ENCODE data around the gene CDH23.

The CDH23 gene

DNA sequence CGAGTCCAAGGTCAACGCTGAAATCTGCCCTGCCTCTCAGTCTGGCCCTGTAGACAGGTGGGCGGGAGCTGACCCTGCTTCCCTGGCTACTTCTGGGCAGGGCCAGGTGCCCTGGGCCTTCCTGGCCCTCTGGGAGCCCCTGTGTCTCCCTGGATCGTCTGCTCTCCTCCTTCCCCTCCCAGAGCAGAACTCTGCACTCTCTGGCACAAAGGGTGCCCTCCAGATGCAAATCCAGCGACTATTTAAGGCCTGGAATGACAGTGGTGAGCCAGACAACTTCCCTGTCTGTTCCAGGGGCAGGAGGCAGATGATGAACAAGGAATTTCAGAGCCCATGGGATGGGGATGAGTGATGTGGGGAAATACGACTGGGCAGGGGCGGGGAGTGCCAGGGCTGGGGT is 259.5 kb downstream of the CDH23 start:
- WGBS (ENCODE audit: extremely low coverage, insufficient coverage, insufficient read length), result no CpG with 5 or more reads among the region's 7 CpGs
- no peak overlapping the region for H3K4me3 ChIP-seq (ENCODE audit: low read depth, low read length)

DNA sequence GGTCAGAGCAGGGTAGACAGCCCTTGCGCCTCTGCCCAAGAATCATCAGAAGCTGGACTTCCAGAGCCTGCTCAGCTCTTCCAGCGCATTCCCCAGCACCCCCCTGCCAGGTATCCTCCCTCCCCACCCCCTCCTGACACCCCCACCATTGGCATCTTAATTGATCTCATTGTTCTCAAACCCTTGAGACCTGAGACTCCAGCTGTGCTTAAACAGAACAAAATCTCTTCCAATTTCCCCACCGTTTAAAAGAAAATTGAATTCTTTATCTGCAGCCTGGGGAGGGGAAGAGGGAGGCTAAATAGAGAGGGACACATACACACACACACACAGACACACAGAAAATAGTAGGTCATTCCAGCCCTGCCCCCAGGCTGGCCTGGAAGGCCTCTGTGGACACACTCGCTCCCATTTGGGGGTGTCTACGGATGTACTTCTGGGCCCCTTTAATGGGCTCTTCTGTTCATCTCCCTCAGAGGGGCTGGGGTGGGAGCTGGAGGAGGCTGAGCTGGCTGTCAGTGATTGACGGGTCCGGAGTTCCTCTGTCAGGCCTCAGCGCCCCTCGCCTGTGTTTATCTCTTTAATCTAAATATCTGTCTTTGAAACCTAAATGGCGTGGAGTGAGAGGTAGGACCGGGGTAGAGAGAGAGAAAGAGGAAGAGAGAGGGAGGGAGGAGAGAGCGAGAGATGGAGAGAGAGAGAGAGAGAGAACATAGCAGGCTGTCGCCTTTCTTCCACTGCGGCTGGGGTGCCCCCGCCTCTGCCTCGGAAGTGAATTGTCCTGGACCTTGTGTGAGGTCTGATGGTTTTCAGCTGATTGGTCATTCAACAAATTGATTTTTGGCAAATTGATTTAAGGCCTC is 261.1 kb downstream of the CDH23 start:
- DNase-seq, result no peak
- no peak overlapping the region for H4K8ac ChIP-seq (ENCODE audit: low read depth, low read length)
- no peak overlapping the region for H4K12ac ChIP-seq (ENCODE audit: low read depth, low read length)
- H3K27ac ChIP-seq (ENCODE audit: low read depth, low read length), result no peak overlapping the region
- H2BK120ac ChIP-seq (ENCODE audit: insufficient read depth, low read length, poor library complexity), result no peak overlapping the region
- H3K36me3 ChIP-seq (ENCODE audit: control insufficient read depth in 1 of 2, insufficient read depth in 2 of 2, low read length in 2 of 2), result no peaks in the 10 kb centered on the region
- H3K14ac ChIP-seq (ENCODE audit: low read length), result no peak overlapping the region
- no peak overlapping the region for H2AK5ac ChIP-seq (ENCODE audit: low read length)
- WGBS (ENCODE audit: extremely low coverage, insufficient coverage, insufficient read length), result no CpG with 5 or more reads among the region's 16 CpGs
- H4K91ac ChIP-seq (ENCODE audit: low read depth, low read length), result no peak overlapping the region
- H3K23ac ChIP-seq (ENCODE audit: low read length), result no peak overlapping the region
- H3K9ac ChIP-seq (ENCODE audit: low read length), result no peak overlapping the region
- no peak overlapping the region for H2AFZ ChIP-seq (ENCODE audit: insufficient read depth, low read length, poor library complexity)
- no peak overlapping the region for H3K4ac ChIP-seq (ENCODE audit: low read depth, low read length)
- peaks cover 4% of the 10 kb centered on the region for H3K27me3 ChIP-seq (ENCODE audit: insufficient read depth, low read length)
- no peaks in the 10 kb centered on the region for H3K79me1 ChIP-seq (ENCODE audit: low read length)
- no peaks in the 10 kb centered on the region for H3K79me2 ChIP-seq (ENCODE audit: control insufficient read depth, insufficient read depth, low read length, poor library complexity)
- H3K9me3 ChIP-seq (ENCODE audit: insufficient read depth, low read depth, low read length), result peaks cover 1% of the 10 kb centered on the region
- H3K4me3 ChIP-seq (ENCODE audit: low read depth, low read length), result no peak overlapping the region
- H3K4me1 ChIP-seq (ENCODE audit: control insufficient read depth in 1 of 2, insufficient read depth in 2 of 2, low read length in 2 of 2), result peaks cover 3% of the 10 kb centered on the region in 2 experiments
- no peak overlapping the region for H2BK5ac ChIP-seq (ENCODE audit: low read depth, low read length, poor library complexity)
- H2BK12ac ChIP-seq (ENCODE audit: low read length), result no peak overlapping the region
- no peak overlapping the region for H3K4me2 ChIP-seq (ENCODE audit: low read length)
- no peak overlapping the region for H3K18ac ChIP-seq (ENCODE audit: low read length)

More for the DNA sequence above, 259.5 kb downstream of the CDH23 start:
- Histone ChIP-seq H3K4me1 (ENCODE audit: control insufficient read depth in 1 of 2, insufficient read depth in 2 of 2, low read length in 2 of 2) (peaks cover 3% of the 10 kb centered on the region in 2 experiments), H3K27me3 (ENCODE audit: insufficient read depth, low read length) (peaks cover 4% of the 10 kb centered on the region), H3K14ac (ENCODE audit: low read length) (no peak overlapping the region), H2AFZ (ENCODE audit: insufficient read depth, low read length, poor library complexity) (no peak overlapping the region), H3K36me3 (ENCODE audit: control insufficient read depth in 1 of 2, insufficient read depth in 2 of 2, low read length in 2 of 2) (no peaks in the 10 kb centered on the region), H4K12ac (ENCODE audit: low read depth, low read length) (no peak overlapping the region), H3K79me2 (ENCODE audit: control insufficient read depth, insufficient read depth, low read length, poor library complexity) (no peaks in the 10 kb centered on the region), H3K9me3 (ENCODE audit: insufficient read depth, low read depth, low read length) (no peaks in the 10 kb centered on the region), H3K9ac (ENCODE audit: low read length) (no peak overlapping the region), H2BK120ac (ENCODE audit: insufficient read depth, low read length, poor library complexity) (no peak overlapping the region), H2BK12ac (ENCODE audit: low read length) (no peak overlapping the region), H3K79me1 (ENCODE audit: low read length) (no peaks in the 10 kb centered on the region), H3K4ac (ENCODE audit: low read depth, low read length) (no peak overlapping the region), H3K18ac (ENCODE audit: low read length) (no peak overlapping the region), H2BK5ac (ENCODE audit: low read depth, low read length, poor library complexity) (no peak overlapping the region), H4K91ac (ENCODE audit: low read depth, low read length) (no peak overlapping the region), H3K27ac (ENCODE audit: low read depth, low read length) (no peak overlapping the region), H3K23ac (ENCODE audit: low read length) (no peak overlapping the region), H3K4me2 (ENCODE audit: low read length) (no peak overlapping the region), H2AK5ac (ENCODE audit: low read length) (no peak overlapping the region), H4K8ac (ENCODE audit: low read depth, low read length) (no peak overlapping the region)
- no peak for DNase-seq

DNA sequence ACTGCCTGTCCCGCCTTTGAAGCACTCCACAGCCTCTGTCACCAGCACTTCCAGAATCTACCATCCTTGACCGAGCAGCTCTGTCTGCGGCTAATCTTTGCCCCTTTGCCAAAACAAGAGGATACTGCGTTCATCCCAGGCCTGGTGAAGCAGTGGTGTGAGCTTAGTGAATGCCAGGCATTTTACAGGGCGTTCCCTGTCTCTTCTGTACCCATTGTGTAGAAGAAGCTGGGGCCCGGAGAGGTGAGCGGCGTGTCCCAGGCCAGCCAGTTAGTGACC is 261.7 kb downstream of the CDH23 start:
- no peak overlapping the region for H2BK12ac ChIP-seq (ENCODE audit: low read length)
- H2AFZ ChIP-seq (ENCODE audit: insufficient read depth, low read length, poor library complexity), result no peak overlapping the region
- DNase-seq, result no peak
- peaks cover 4% of the 10 kb centered on the region for H3K27me3 ChIP-seq (ENCODE audit: insufficient read depth, low read length)
- H2AK5ac ChIP-seq (ENCODE audit: low read length), result no peak overlapping the region
- no peak overlapping the region for H3K18ac ChIP-seq (ENCODE audit: low read length)
- no peak overlapping the region for H3K4me2 ChIP-seq (ENCODE audit: low read length)
- H4K8ac ChIP-seq (ENCODE audit: low read depth, low read length), result no peak overlapping the region
- no peak overlapping the region for H2BK120ac ChIP-seq (ENCODE audit: insufficient read depth, low read length, poor library complexity)
- H3K23ac ChIP-seq (ENCODE audit: low read length), result no peak overlapping the region
- WGBS (ENCODE audit: extremely low coverage, insufficient coverage, insufficient read length), result no CpG with 5 or more reads among the region's 8 CpGs
- peaks cover 3% of the 10 kb centered on the region in 2 experiments for H3K4me1 ChIP-seq (ENCODE audit: control insufficient read depth in 1 of 2, insufficient read depth in 2 of 2, low read length in 2 of 2)
- H3K9ac ChIP-seq (ENCODE audit: low read length), result no peak overlapping the region
- no peaks in the 10 kb centered on the region for H3K36me3 ChIP-seq (ENCODE audit: control insufficient read depth in 1 of 2, insufficient read depth in 2 of 2, low read length in 2 of 2)
- no peak overlapping the region for H3K4ac ChIP-seq (ENCODE audit: low read depth, low read length)
- H4K12ac ChIP-seq (ENCODE audit: low read depth, low read length), result no peak overlapping the region
- H3K4me3 ChIP-seq (ENCODE audit: low read depth, low read length), result no peak overlapping the region
- H3K14ac ChIP-seq (ENCODE audit: low read length), result no peak overlapping the region
- H4K91ac ChIP-seq (ENCODE audit: low read depth, low read length), result no peak overlapping the region
- H3K79me1 ChIP-seq (ENCODE audit: low read length), result no peaks in the 10 kb centered on the region
- H3K9me3 ChIP-seq (ENCODE audit: insufficient read depth, low read depth, low read length), result peaks cover 1% of the 10 kb centered on the region
- no peaks in the 10 kb centered on the region for H3K79me2 ChIP-seq (ENCODE audit: control insufficient read depth, insufficient read depth, low read length, poor library complexity)
- no peak overlapping the region for H3K27ac ChIP-seq (ENCODE audit: low read depth, low read length)
- H2BK5ac ChIP-seq (ENCODE audit: low read depth, low read length, poor library complexity), result no peak overlapping the region

DNA sequence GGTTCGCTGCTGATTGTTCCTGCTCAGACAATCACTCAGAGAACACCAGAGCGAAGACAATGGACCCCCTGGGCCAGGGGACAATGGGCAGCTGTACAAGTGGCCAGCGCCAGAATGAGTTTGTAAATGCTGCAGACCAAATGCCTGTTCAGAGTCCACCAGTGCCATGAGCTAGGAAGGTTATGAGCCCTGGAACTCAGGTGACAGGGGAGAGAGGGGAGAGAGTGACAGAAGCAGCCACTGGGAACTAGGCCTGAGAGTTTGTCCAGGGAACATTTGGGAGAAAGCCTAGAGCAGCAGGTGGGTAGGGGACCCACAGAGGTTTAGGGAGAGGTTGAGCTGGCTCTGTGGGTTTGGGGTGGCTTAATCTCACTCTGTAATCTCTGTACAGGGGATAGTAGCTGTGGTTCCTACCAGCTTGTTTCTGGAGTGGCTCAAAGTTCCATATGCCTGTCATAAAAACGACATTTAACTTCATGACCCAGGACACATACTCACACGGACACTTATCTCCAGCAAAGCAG is 262.5 kb downstream of the CDH23 start:
- H3K4me2 ChIP-seq (ENCODE audit: low read length), result no peak overlapping the region
- no peak overlapping the region for H2BK12ac ChIP-seq (ENCODE audit: low read length)
- no peak overlapping the region for H3K18ac ChIP-seq (ENCODE audit: low read length)
- H3K36me3 ChIP-seq (ENCODE audit: control insufficient read depth in 1 of 2, insufficient read depth in 2 of 2, low read length in 2 of 2), result no peaks in the 10 kb centered on the region
- H2BK120ac ChIP-seq (ENCODE audit: insufficient read depth, low read length, poor library complexity), result no peak overlapping the region
- no peak overlapping the region for H3K9ac ChIP-seq (ENCODE audit: low read length)
- no peaks in the 10 kb centered on the region for H3K79me1 ChIP-seq (ENCODE audit: low read length)
- H3K9me3 ChIP-seq (ENCODE audit: insufficient read depth, low read depth, low read length), result peaks cover 1% of the 10 kb centered on the region
- no peak overlapping the region for H3K23ac ChIP-seq (ENCODE audit: low read length)
- no peak overlapping the region for H2BK5ac ChIP-seq (ENCODE audit: low read depth, low read length, poor library complexity)
- no peak overlapping the region for H3K14ac ChIP-seq (ENCODE audit: low read length)
- H3K4me3 ChIP-seq (ENCODE audit: low read depth, low read length), result no peak overlapping the region
- H4K91ac ChIP-seq (ENCODE audit: low read depth, low read length), result no peak overlapping the region
- H4K12ac ChIP-seq (ENCODE audit: low read depth, low read length), result no peak overlapping the region
- H2AFZ ChIP-seq (ENCODE audit: insufficient read depth, low read length, poor library complexity), result no peak overlapping the region
- H3K27me3 ChIP-seq (ENCODE audit: insufficient read depth, low read length), result peaks cover 4% of the 10 kb centered on the region
- peaks cover 3% of the 10 kb centered on the region in 2 experiments for H3K4me1 ChIP-seq (ENCODE audit: control insufficient read depth in 1 of 2, insufficient read depth in 2 of 2, low read length in 2 of 2)
- H2AK5ac ChIP-seq (ENCODE audit: low read length), result no peak overlapping the region
- no peaks in the 10 kb centered on the region for H3K79me2 ChIP-seq (ENCODE audit: control insufficient read depth, insufficient read depth, low read length, poor library complexity)
- H3K27ac ChIP-seq (ENCODE audit: low read depth, low read length), result no peak overlapping the region
- DNase-seq, result no peak
- H3K4ac ChIP-seq (ENCODE audit: low read depth, low read length), result no peak overlapping the region
- H4K8ac ChIP-seq (ENCODE audit: low read depth, low read length), result no peak overlapping the region
- WGBS (ENCODE audit: extremely low coverage, insufficient coverage, insufficient read length), result no CpG with 5 or more reads among the region's 5 CpGs
